HUES64 (cell line): Measurements from ENCODE around the gene SLC35F4.

Source experiments
- H3K27ac ChIP-seq: 2 replicates; pipeline ENCODE4 v1.7.0; 2013; ENCODE audit warnings: low read depth, low read length, inconsistent platforms
- H3K27me3 ChIP-seq: 2 replicates; pipeline ENCODE4 v1.6.1; 2013; ENCODE audit warnings: mild to moderate bottlenecking, low read length; ENCODE audit not compliant: insufficient read depth
- H3K36me3 ChIP-seq: 2 replicates; pipeline ENCODE4 v1.6.1; 2013; ENCODE audit warnings: mild to moderate bottlenecking, low read length; ENCODE audit not compliant: insufficient read depth
- H3K4me1 ChIP-seq: 2 replicates; pipeline ENCODE4 v1.6.1; 2013; ENCODE audit warnings: mild to moderate bottlenecking, low read length, moderate library complexity; ENCODE audit not compliant: insufficient read depth
- H3K4me3 ChIP-seq: 2 replicates; pipeline ENCODE4 v1.5.1; 2013; ENCODE audit warnings: mild to moderate bottlenecking, low read length, moderate library complexity
- H3K9ac ChIP-seq: 2 replicates; pipeline ENCODE4 v1.6.1; 2013; ENCODE audit warnings: mild to moderate bottlenecking, low read depth, low read length
- H3K9me3 ChIP-seq: 2 replicates; pipeline ENCODE4 v1.6.1; 2013; ENCODE audit warnings: low read depth, low read length; ENCODE audit not compliant: insufficient read depth
- WGBS: fragments of 150-250, 120-280 bp; methylation state at CpG from one replicate; pipeline ENCODE4 v1.1.7; 2013; ENCODE audit warnings: missing lambda C conversion rate; 5-methylcytosine and 5-hydroxymethylcytosine counted together

The SLC35F4 gene

GRCh38 chr14:57686304-57686703, 179.6 kb downstream of the SLC35F4 start:
- 90% methylated on average over 4 of the region's 4 CpGs for WGBS
- H3K27ac ChIP-seq = no peak overlapping the region
- H3K36me3 ChIP-seq = no peaks in the 10 kb centered on the region
- H3K27me3 ChIP-seq = no peaks in the 10 kb centered on the region
- H3K9me3 ChIP-seq = no peaks in the 10 kb centered on the region
- H3K4me3 ChIP-seq = no peak overlapping the region
- peaks cover 5% of the 10 kb centered on the region; the same call in 1 of the 2 replicates for H3K4me1 ChIP-seq
- no peak overlapping the region for H3K9ac ChIP-seq

- Histone ChIP-seq H3K9me3 (no peaks in the 10 kb centered on the region), H3K4me3 (no peak overlapping the region), H3K36me3 (no peaks in the 10 kb centered on the region), H3K27me3 (no peaks in the 10 kb centered on the region), H3K27ac (no peak overlapping the region), H3K4me1 (peaks cover 8% of the 10 kb centered on the region), H3K9ac (no peak overlapping the region)
- 90% methylated on average over 3 of the region's 3 CpGs for WGBS
Measured at GRCh38 chr14:57671021-57671420, 194.9 kb downstream of the SLC35F4 start.

GRCh38 chr14:57660208-57660607, 205.7 kb downstream of the SLC35F4 start:
- Histone ChIP-seq H3K9me3 (peaks cover 11% of the 10 kb centered on the region; the same call in 1 of the 2 replicates), H3K27me3 (no peaks in the 10 kb centered on the region), H3K4me3 (no peak overlapping the region), H3K9ac (no peak overlapping the region), H3K27ac (no peak overlapping the region), H3K36me3 (no peaks in the 10 kb centered on the region), H3K4me1 (no peaks in the 10 kb centered on the region)
- WGBS = 91% methylated on average over 2 of the region's 2 CpGs

GRCh38 chr14:57659052-57659451, 206.8 kb downstream of the SLC35F4 start:
- Histone ChIP-seq H3K4me3 (no peak overlapping the region), H3K4me1 (no peaks in the 10 kb centered on the region), H3K27ac (no peak overlapping the region), H3K9ac (no peak overlapping the region), H3K36me3 (no peaks in the 10 kb centered on the region), H3K27me3 (no peaks in the 10 kb centered on the region), H3K9me3 (peaks cover 11% of the 10 kb centered on the region; the same call in 1 of the 2 replicates)
- 86% methylated on average over 1 of the region's 1 CpG for WGBS

GRCh38 chr14:57657487-57657886, 208.4 kb downstream of the SLC35F4 start:
- WGBS = 88% methylated on average over 5 of the region's 5 CpGs
- no peaks in the 10 kb centered on the region for H3K36me3 ChIP-seq

GRCh38 chr14:57656853-57657252, 209.0 kb downstream of the SLC35F4 start:
- Histone ChIP-seq H3K36me3 (no peaks in the 10 kb centered on the region), H3K27ac (no peak overlapping the region), H3K4me1 (no peaks in the 10 kb centered on the region), H3K9ac (no peak overlapping the region), H3K4me3 (no peak overlapping the region), H3K9me3 (no peaks in the 10 kb centered on the region), H3K27me3 (no peaks in the 10 kb centered on the region)
- WGBS = 90% methylated on average over 3 of the region's 3 CpGs

More at GRCh38 chr14:57657487-57657886, 208.4 kb downstream of the SLC35F4 start:
- H3K4me3 ChIP-seq = no peak overlapping the region
- peaks cover 4% of the 10 kb centered on the region; the same call in 1 of the 2 replicates for H3K9me3 ChIP-seq
- no peaks in the 10 kb centered on the region for H3K27me3 ChIP-seq
- H3K4me1 ChIP-seq = no peaks in the 10 kb centered on the region
- no peak overlapping the region for H3K9ac ChIP-seq
- no peak overlapping the region for H3K27ac ChIP-seq

- no peaks in the 10 kb centered on the region for H3K9me3 ChIP-seq
- no peaks in the 10 kb centered on the region for H3K4me1 ChIP-seq
- H3K27me3 ChIP-seq = no peaks in the 10 kb centered on the region
- H3K4me3 ChIP-seq = no peak overlapping the region
- H3K9ac ChIP-seq = no peak overlapping the region
- no peak overlapping the region for H3K27ac ChIP-seq
- no peaks in the 10 kb centered on the region for H3K36me3 ChIP-seq
Measured at GRCh38 chr14:57652769-57653168, 213.1 kb downstream of the SLC35F4 start.

- Histone ChIP-seq H3K4me1 (no peaks in the 10 kb centered on the region), H3K9ac (no peak overlapping the region), H3K4me3 (no peak overlapping the region), H3K27ac (no peak overlapping the region), H3K9me3 (no peaks in the 10 kb centered on the region), H3K36me3 (no peaks in the 10 kb centered on the region), H3K27me3 (no peaks in the 10 kb centered on the region)
- WGBS = no CpG with 5 or more reads among the region's 1 CpG
Measured at GRCh38 chr14:57641776-57642175, 224.1 kb downstream of the SLC35F4 start.

GRCh38 chr14:57640036-57640435, 225.9 kb downstream of the SLC35F4 start:
- no peak overlapping the region for H3K9ac ChIP-seq
- H3K36me3 ChIP-seq = no peaks in the 10 kb centered on the region
- H3K4me1 ChIP-seq = no peaks in the 10 kb centered on the region
- no peak overlapping the region for H3K4me3 ChIP-seq
- no peaks in the 10 kb centered on the region for H3K27me3 ChIP-seq
- H3K27ac ChIP-seq = no peak overlapping the region
- no peaks in the 10 kb centered on the region for H3K9me3 ChIP-seq

- 90% methylated on average over 4 of the region's 4 CpGs for WGBS
- Histone ChIP-seq H3K27ac (no peak overlapping the region), H3K36me3 (no peaks in the 10 kb centered on the region), H3K9ac (no peak overlapping the region), H3K27me3 (no peaks in the 10 kb centered on the region), H3K9me3 (no peaks in the 10 kb centered on the region), H3K4me1 (no peaks in the 10 kb centered on the region), H3K4me3 (no peak overlapping the region)
Measured at GRCh38 chr14:57637901-57638300, 228.0 kb downstream of the SLC35F4 start.

GRCh38 chr14:57634335-57634734, 231.6 kb downstream of the SLC35F4 start:
- H3K9ac ChIP-seq = no peak overlapping the region
- WGBS = 88% methylated on average over 2 of the region's 2 CpGs
- no peaks in the 10 kb centered on the region for H3K4me1 ChIP-seq
- H3K36me3 ChIP-seq = no peaks in the 10 kb centered on the region
- H3K9me3 ChIP-seq = no peaks in the 10 kb centered on the region
- H3K27ac ChIP-seq = no peak overlapping the region
- H3K27me3 ChIP-seq = no peaks in the 10 kb centered on the region
- no peak overlapping the region for H3K4me3 ChIP-seq

- no peaks in the 10 kb centered on the region for H3K36me3 ChIP-seq
- H3K9me3 ChIP-seq = no peaks in the 10 kb centered on the region
- no peaks in the 10 kb centered on the region for H3K4me1 ChIP-seq
- H3K27ac ChIP-seq = no peak overlapping the region
- 91% methylated on average over 2 of the region's 2 CpGs for WGBS
- no peaks in the 10 kb centered on the region for H3K27me3 ChIP-seq
- H3K9ac ChIP-seq = no peak overlapping the region
- H3K4me3 ChIP-seq = no peak overlapping the region
Measured at GRCh38 chr14:57632649-57633048, 233.2 kb downstream of the SLC35F4 start.
